Measurements from ENCODE around the gene APOO.

APOO gene

DNA sequence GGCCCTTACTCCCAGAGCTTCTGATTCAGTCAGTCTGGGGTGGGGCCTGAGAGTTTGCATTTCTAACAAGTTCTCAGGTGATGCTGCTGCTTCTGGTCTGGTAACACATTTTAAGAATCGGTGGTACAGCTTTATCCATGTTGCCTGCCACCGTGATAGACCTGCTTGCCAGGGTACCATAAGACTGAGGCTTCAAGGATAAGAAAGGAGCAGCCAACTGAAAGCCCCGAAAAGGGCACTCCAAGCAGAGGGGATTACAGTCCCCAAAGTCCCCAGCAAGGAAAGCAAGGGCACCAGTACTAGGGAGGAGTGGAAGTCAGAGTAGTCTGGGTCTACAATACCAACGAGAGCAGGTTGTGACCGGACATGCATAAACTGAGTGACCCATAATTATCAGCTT is 49.8 kb downstream of the APOO start:
- H3K9me3 Mint-ChIP-seq: no peaks in the 10 kb centered on the region
- no peak overlapping the region for H3K27ac Mint-ChIP-seq
- DNase-seq (no peak), ATAC-seq (no peak)
- peaks cover 5% of the 10 kb centered on the region for H3K36me3 Mint-ChIP-seq (ENCODE audit: low read depth)
- peaks cover 4% of the 10 kb centered on the region for H3K4me1 Mint-ChIP-seq
- H3K27me3 Mint-ChIP-seq: no peaks in the 10 kb centered on the region
- H3K4me3 Mint-ChIP-seq: no peak overlapping the region

DNA sequence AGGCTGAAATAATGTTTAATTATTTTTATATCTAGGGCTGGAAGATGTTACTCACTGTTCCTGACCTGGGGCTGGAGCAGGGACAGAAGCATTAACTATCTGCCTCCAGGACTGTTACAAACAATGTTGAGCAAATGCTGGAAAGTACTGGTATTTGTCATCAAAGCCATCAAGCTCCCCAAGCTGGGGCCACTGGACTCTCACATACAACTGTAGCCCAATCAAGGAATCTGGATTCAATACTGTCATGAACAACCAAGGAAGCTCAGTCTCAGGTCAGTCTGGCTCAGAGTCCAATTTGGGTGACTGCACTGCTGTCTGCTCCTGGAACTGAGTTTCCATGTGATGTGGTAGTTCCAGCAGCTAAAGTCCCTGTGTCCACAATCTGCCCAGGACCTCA is 50.4 kb downstream of the APOO start:
- no peak for ATAC-seq
- Mint-ChIP-seq H3K36me3 (ENCODE audit: low read depth) (peaks cover 5% of the 10 kb centered on the region), H3K4me3 (no peak overlapping the region), H3K27me3 (no peaks in the 10 kb centered on the region), H3K4me1 (peaks cover 4% of the 10 kb centered on the region), H3K27ac (no peak overlapping the region), H3K9me3 (no peaks in the 10 kb centered on the region)
- no peak for DNase-seq

DNA sequence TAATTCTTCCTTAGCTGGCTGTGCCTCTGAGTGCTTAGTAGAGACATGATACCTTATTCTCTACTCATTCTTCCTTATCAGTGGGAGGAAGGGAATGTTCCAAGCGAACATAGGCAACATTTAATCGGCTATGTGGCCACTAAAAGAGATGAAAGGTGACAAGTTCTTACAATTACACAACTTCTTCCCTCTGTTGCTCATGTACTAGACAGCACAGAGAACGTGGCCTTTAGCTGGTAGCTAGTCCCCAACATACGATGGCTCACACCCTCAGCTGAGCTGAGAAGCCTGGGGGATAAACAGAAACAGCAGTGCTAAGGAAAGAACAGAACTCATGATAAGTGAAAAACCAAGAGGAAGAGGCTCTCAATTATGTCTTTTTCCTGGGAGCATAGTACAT is 52.2 kb downstream of the APOO start:
- H3K4me3 Mint-ChIP-seq: no peak overlapping the region
- H3K9me3 Mint-ChIP-seq: no peaks in the 10 kb centered on the region
- H3K27ac Mint-ChIP-seq: no peak overlapping the region
- no peak for DNase-seq
- H3K27me3 Mint-ChIP-seq: no peaks in the 10 kb centered on the region
- H3K36me3 Mint-ChIP-seq (ENCODE audit: low read depth): peaks cover 5% of the 10 kb centered on the region
- ATAC-seq: no peak
- no peaks in the 10 kb centered on the region for H3K4me1 Mint-ChIP-seq

DNA sequence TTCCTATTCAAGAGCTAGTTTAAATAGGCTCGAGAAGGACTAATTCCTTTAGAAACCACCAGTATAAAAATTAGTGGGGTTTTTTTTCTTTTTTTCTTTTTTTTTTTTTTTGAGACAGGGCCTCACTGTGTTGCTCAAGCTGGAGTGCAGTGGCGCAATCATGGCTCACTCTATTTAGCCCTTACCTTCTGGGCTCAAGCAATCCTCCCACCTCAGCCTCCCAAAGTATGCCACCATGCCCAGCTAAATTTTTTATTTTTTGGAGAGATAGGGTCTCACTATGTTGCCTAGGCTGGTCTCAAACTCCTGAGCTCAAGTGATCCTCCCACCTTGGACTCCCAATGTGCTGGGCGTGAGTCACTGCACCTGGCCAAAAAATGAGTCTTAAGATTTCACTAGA is 52.8 kb downstream of the APOO start:
- ATAC-seq (no peak), DNase-seq (no peak)
- Mint-ChIP-seq H3K27ac (no peak overlapping the region), H3K27me3 (no peaks in the 10 kb centered on the region), H3K9me3 (no peaks in the 10 kb centered on the region), H3K4me1 (no peaks in the 10 kb centered on the region), H3K36me3 (ENCODE audit: low read depth) (peaks cover 5% of the 10 kb centered on the region), H3K4me3 (no peak overlapping the region)

DNA sequence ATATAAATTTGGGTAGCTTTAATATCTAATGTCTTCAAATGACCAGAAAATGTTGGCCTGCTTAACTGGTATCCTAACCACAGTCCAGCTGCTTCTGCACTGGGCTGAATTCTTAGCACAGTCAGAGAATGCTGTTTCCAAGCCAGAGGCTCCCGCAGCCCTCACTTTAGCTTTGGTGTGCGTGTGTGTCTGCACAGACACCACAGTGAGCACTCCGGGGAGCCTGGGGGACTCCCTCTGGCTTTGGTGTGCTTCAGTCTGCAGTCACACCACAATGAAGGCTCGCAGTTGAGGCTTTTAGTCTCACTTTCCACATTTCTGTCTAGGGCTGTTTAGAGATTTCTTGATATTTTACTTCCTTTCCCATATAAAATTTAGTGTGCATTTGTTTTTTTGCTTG is 53.6 kb downstream of the APOO start:
- DNase-seq: no peak
- H3K27ac Mint-ChIP-seq: no peak overlapping the region
- H3K4me1 Mint-ChIP-seq: no peaks in the 10 kb centered on the region

DNA sequence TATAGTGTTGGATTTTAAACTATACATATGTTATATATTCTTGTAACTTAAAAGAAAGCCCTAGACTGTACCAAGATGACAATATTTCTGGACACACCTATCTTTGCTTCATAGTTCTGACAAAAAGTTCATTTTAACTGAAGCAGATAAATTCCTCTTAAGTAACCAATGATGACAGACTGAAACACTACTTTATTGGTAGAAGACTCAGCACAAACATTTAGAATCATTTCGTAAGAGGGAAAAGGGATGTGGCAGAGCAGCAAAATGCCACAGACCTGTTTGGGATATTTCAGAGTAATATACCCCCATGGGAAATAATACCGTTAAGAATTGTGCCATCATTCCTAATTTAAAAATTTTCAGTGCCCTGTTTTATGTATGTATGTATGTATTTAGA is 56.2 kb downstream of the APOO start:
- Mint-ChIP-seq H3K27me3 (no peaks in the 10 kb centered on the region), H3K4me3 (no peak overlapping the region), H3K4me1 (no peaks in the 10 kb centered on the region), H3K27ac (no peak overlapping the region), H3K9me3 (no peaks in the 10 kb centered on the region), H3K36me3 (ENCODE audit: low read depth) (peaks cover 5% of the 10 kb centered on the region)
- DNase-seq (no peak), ATAC-seq (no peak)

More for the DNA sequence above, 53.6 kb downstream of the APOO start:
- Mint-ChIP-seq H3K36me3 (ENCODE audit: low read depth) (peaks cover 5% of the 10 kb centered on the region), H3K4me3 (no peak overlapping the region), H3K9me3 (no peaks in the 10 kb centered on the region), H3K27me3 (no peaks in the 10 kb centered on the region)
- ATAC-seq: no peak

DNA sequence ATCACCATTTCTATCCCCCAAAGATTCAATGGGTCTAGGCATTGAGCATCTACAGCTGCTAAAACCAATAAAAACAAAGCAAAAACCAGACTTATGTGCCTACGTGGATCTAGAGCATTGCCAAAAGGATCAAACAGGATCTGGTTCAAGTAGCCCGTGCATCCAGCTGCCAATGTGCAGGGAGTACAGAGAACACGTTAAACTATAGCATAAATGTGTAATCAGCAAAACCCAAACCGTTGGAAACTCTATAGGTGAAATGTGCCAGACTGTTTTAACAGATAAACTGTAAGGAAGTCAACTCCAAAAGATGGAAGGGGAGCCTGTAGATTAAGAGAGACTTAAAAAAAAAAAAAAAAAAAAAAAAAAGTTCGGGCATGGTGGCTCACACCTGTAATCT is 58.5 kb downstream of the APOO start:
- Mint-ChIP-seq H3K36me3 (ENCODE audit: low read depth) (no peaks in the 10 kb centered on the region), H3K27ac (no peak overlapping the region), H3K9me3 (no peaks in the 10 kb centered on the region), H3K27me3 (no peaks in the 10 kb centered on the region), H3K4me1 (no peaks in the 10 kb centered on the region), H3K4me3 (no peak overlapping the region)
- DNase-seq: no peak
- no peak for ATAC-seq

DNA sequence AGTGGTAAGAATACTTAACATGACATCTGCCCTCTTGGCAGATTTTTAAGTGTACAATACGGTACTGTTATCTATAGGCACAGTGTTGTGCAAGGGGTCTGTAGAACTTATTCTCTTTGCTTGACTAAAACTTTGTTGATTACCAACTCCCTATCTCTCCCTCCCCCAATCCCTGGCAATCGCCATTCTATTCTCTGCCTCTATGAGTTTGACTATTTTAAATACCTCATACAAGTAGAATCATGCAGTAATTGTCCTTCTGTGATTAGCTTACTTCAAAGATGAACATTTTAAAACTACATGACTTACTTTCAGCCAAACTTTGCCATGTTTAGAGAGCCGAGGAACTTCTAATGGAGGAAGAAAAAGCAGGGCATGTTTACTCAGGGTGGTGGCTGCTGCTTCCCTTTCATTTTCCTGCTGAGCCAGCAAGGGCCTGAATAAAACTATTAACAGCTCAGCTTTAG is 62.4 kb downstream of the APOO start:
- DNase-seq (no peak), ATAC-seq (no peak)
- no peaks in the 10 kb centered on the region for H3K27me3 Mint-ChIP-seq
- H3K27ac Mint-ChIP-seq: no peak overlapping the region
- H3K9me3 Mint-ChIP-seq: no peaks in the 10 kb centered on the region
- H3K4me1 Mint-ChIP-seq: no peaks in the 10 kb centered on the region
- H3K36me3 Mint-ChIP-seq (ENCODE audit: low read depth): no peaks in the 10 kb centered on the region
- H3K4me3 Mint-ChIP-seq: no peak overlapping the region

DNA sequence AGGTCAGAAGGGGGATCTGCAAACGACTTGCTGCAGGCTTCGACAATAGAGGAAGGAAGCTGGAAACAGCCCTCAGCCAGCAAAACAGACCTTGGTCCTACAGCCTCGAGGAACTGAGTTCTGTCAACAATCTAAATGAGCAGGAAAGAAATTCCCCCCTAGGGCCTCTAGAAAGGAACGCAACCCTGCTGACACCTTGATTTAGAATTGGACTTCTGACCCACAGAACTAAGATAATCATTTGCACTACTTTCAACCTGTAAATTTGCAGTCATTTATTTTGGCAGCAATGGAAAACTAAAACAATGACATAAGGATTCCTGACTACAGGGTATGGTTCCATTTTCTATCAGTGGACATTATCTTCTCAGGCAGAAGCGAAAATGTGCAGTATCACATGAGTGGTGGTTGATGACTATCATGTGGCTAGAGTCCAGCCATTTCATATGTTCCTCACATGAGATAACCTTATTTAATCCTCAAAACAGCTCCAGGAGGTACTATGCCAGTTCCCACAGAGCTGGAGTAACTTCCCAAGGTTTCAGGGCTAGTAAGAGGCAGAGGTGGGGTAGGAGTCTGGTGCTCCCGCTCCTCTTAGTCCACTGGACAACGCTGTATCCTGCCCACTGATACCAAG is 63.1 kb downstream of the APOO start:
- H3K36me3 Mint-ChIP-seq (ENCODE audit: low read depth): no peaks in the 10 kb centered on the region
- no peak overlapping the region for H3K4me3 Mint-ChIP-seq
- ATAC-seq (no peak), DNase-seq (no peak)
- no peak overlapping the region for H3K27ac Mint-ChIP-seq
- no peaks in the 10 kb centered on the region for H3K4me1 Mint-ChIP-seq
- H3K27me3 Mint-ChIP-seq: no peaks in the 10 kb centered on the region
- no peaks in the 10 kb centered on the region for H3K9me3 Mint-ChIP-seq

DNA sequence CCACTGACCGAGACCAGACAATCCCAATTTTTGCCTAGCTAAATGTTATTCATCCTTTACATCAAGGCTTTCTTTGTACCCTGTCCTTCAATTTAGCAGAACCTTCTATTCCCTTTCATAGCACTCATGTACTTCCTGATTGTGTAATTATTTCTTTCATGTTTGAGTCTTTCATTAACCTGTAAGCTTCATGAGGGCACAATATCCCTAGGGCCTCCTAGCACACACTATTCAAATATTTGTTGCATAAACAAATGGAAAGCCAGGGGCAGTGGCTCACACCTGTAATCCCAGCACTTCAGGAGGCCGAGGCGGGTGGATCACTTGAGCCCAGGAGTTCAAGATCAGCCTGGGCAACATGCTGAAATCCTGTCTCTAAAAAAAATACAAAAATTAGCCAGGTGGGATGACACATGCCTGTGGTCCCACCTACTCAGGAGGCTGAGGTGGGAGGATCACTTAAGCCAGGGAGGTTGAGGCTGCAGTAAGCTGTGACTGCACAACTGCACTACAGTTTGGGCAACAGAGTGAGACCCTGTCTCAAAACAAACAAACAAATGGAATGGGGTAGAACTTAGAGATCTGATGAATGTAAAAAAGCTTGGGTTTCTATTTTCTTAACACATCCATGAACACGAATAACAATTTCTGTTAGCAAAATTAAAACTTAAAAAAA is 65.8 kb downstream of the APOO start:
- Mint-ChIP-seq H3K4me1 (no peaks in the 10 kb centered on the region), H3K27ac (no peak overlapping the region), H3K27me3 (no peaks in the 10 kb centered on the region), H3K36me3 (ENCODE audit: low read depth) (no peaks in the 10 kb centered on the region), H3K4me3 (no peak overlapping the region), H3K9me3 (no peaks in the 10 kb centered on the region)
- ATAC-seq: no peak
- no peak for DNase-seq

DNA sequence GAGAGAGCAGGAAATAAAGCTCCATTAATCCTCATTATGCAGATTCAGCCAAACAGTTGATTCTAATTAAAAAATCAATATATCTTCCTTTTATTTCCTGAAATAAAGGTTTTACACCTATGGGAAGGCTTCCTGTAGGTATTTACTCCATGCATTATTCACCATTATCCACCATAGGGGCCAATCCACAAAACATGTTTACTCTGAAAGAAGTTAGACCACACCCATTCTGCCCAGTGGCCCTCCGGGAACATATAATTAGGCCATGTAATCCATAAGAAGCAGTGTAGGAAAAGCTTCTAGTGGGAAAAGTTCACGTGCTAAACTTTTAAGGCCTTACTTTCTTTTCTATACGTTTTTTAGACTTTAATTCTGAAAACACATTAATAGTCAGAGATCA is 67.1 kb downstream of the APOO start:
- no peaks in the 10 kb centered on the region for H3K27me3 Mint-ChIP-seq
- no peaks in the 10 kb centered on the region for H3K9me3 Mint-ChIP-seq
- H3K27ac Mint-ChIP-seq: no peak overlapping the region
- no peak for ATAC-seq
- H3K4me3 Mint-ChIP-seq: no peak overlapping the region
- H3K4me1 Mint-ChIP-seq: no peaks in the 10 kb centered on the region
- no peaks in the 10 kb centered on the region for H3K36me3 Mint-ChIP-seq (ENCODE audit: low read depth)
- no peak for DNase-seq

DNA sequence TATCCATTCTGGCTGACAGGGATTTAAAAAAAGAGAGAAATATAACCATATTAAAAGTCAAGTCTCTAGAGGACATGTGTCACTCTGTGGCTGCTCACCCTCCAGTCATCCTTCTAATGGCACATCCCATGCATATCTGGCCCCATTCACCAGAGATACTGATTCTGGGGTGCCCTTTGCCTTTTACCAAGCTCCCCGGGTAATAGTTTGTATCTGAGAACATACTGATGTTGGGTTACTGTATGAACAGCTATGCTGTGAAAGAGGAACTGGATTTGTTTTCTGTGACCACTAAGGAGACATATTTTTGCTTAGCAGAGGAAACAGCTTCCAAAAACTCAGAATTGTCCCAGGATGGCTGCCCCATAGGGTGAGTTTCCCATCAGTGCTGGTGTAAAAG is 68.8 kb downstream of the APOO start:
- no peak for ATAC-seq
- H3K27ac Mint-ChIP-seq: no peak overlapping the region
- no peaks in the 10 kb centered on the region for H3K36me3 Mint-ChIP-seq (ENCODE audit: low read depth)
- no peaks in the 10 kb centered on the region for H3K9me3 Mint-ChIP-seq
- no peak overlapping the region for H3K4me3 Mint-ChIP-seq
- DNase-seq: no peak
- no peaks in the 10 kb centered on the region for H3K27me3 Mint-ChIP-seq
- no peaks in the 10 kb centered on the region for H3K4me1 Mint-ChIP-seq

DNA sequence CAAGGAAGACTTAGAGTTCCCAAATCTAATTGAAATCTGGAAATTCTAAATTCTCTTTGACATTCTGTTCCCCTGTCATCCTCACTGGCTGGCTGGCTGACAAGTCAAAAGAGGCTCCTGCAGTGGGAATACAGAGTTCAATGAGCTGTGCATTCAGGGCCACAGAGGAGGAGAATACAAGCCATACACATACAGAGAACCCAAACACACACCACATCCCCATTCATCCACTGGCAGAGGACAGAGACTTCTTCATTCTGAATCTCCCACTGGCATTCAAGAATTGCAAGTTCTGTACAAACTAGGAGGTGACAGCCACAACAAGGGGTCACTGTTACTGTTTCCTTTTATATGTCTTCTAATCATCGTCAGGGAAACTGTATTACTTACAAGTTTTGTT is 75.0 kb downstream of the APOO start:
- ATAC-seq (no peak), DNase-seq (no peak)
- no peaks in the 10 kb centered on the region for H3K36me3 Mint-ChIP-seq (ENCODE audit: low read depth)
- H3K27ac Mint-ChIP-seq: no peak overlapping the region
- no peaks in the 10 kb centered on the region for H3K4me1 Mint-ChIP-seq
- no peaks in the 10 kb centered on the region for H3K27me3 Mint-ChIP-seq
- no peak overlapping the region for H3K4me3 Mint-ChIP-seq
- no peaks in the 10 kb centered on the region for H3K9me3 Mint-ChIP-seq

DNA sequence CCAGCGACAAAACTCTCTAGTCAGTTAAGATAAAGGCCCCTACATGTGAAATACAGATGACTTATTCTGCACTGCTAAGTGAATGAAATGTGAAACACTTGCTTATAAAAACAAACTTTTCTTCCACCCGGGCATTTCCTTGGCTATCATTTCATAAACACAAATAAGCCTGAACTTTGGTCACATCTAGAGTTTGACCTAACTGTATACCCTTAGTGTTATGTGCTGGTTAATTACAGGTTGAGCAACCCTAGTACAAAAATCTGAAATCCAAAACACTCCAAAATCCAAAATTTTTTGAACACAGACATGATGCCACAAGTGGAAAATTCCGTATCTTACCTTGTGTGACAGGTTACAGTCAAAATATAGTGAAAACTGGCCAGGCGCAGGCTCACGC is 78.9 kb downstream of the APOO start:
- no peaks in the 10 kb centered on the region for H3K4me1 Mint-ChIP-seq
- no peaks in the 10 kb centered on the region for H3K27me3 Mint-ChIP-seq
- no peaks in the 10 kb centered on the region for H3K36me3 Mint-ChIP-seq (ENCODE audit: low read depth)
- no peak for ATAC-seq
- H3K9me3 Mint-ChIP-seq: no peaks in the 10 kb centered on the region
- no peak for DNase-seq
- H3K4me3 Mint-ChIP-seq: no peak overlapping the region
- no peak overlapping the region for H3K27ac Mint-ChIP-seq

DNA sequence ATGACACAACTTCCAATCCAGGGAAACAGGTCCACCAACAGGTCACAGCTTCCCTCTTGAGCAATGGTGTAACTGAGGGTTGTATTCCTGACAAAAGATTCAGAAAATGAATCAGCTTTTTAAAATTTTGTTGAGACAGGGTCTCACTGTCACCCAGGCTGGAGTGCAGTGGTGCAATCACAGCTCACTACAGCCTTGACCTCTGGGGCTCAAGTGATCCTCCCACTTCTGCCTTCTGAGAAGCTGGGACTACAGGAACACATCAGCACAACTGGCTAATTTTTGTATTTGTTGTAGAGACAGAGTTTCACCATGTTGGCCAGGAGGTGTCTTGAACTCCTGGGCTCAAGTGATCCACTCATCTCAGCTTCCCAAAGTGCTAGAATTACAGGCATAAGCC is 81.1 kb downstream of the APOO start:
- H3K36me3 Mint-ChIP-seq (ENCODE audit: low read depth): no peaks in the 10 kb centered on the region
- H3K4me1 Mint-ChIP-seq: no peaks in the 10 kb centered on the region
- ATAC-seq (no peak), DNase-seq (no peak)
- H3K4me3 Mint-ChIP-seq: no peak overlapping the region
- no peaks in the 10 kb centered on the region for H3K27me3 Mint-ChIP-seq
- H3K27ac Mint-ChIP-seq: no peak overlapping the region
- no peaks in the 10 kb centered on the region for H3K9me3 Mint-ChIP-seq

DNA sequence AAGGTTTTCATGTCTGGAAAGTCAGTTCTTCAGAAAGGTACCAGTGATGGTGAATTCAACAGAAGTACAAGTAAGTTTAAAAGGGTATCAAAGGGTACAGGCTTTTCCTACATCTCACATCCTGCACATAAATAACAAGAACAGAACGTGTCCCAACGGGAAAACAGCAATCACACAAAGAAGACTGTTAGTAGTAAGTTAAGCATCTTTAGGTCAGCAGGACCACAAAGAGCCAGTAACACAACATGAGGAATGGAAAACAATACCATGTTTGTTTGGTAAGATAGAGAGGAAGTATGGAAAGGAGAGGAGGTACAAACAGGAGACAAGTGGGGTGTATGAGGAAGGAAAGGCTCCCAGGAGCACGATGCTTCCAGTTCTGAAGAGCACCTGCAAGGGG is 81.5 kb downstream of the APOO start:
- no peaks in the 10 kb centered on the region for H3K4me1 Mint-ChIP-seq
- H3K27ac Mint-ChIP-seq: no peak overlapping the region
- H3K4me3 Mint-ChIP-seq: no peak overlapping the region
- ATAC-seq (no peak), DNase-seq (no peak)
- no peaks in the 10 kb centered on the region for H3K36me3 Mint-ChIP-seq (ENCODE audit: low read depth)
- H3K27me3 Mint-ChIP-seq: no peaks in the 10 kb centered on the region
- H3K9me3 Mint-ChIP-seq: no peaks in the 10 kb centered on the region

Measured in activated naive CD8-positive, alpha-beta T cell treated with anti-CD3 and anti-CD28 coated beads, Interleukin-2, amount 50 U/mL, for 24 hours (primary cell).